Breast epithelium (tissue), 3 donors: ENCODE data around the gene PRKAR1B.

Experiments used
- CTCF ChIP-seq, 3 donors: fragments of 450-650 bp; IDR thresholded peaks; one replicate each; pipeline ENCODE4 v1.5.1; 2016 to 2017; ENCODE audit warnings: antibody characterized with exemption in 3 of 3, mild to moderate bottlenecking in 3 of 3, moderate library complexity in 3 of 3
- POLR2A ChIP-seq: fragments of 450-650 bp; IDR thresholded peaks from one replicate; pipeline ENCODE4 v1.6.1; 2016; ENCODE audit warnings: antibody characterized with exemption, mild to moderate bottlenecking, moderate library complexity
- POLR2AphosphoS5 ChIP-seq, 3 donors: sonication (generic); formaldehyde crosslinking; IDR thresholded peaks; one replicate each; pipeline ENCODE4 v1.6.1; 2017; ENCODE audit warnings: antibody characterized with exemption in 3 of 3

- TF ChIP-seq POLR2AphosphoS5 (IDR thresholded peaks at IDR 0.05) (no peak), CTCF (IDR thresholded peaks at IDR 0.05) (no peak), POLR2A (no peak)
Observed at GRCh38 chr7:504221-505111, 222.6 kb downstream of the PRKAR1B start.
